CD4-positive, alpha-beta T cell (primary cell): Measurements from ENCODE around the gene HIP1. TPM values are rescaled to one million over a fixed set of nuclear protein-coding genes. Genes with fewer than 3 reads are reported as not detected.

Experiments
- ATAC-seq: fragments of 200-7000 bp; cut with Tn5 transposase; one replicate; pipeline ENCODE4 v1.10.0; 2022; ENCODE audit warnings: mild to moderate bottlenecking; ENCODE audit not compliant: poor library complexity
- CTCF ChIA-PET: fragments of 350-600 bp; sonication (Branson Sonifier 250); formaldehyde crosslinking; loops from one replicate; lab custom pipeline; 2021; ENCODE audit warnings: antibody characterized with exemption, inconsistent platforms; lab: Charles Lee
- POLR2A ChIA-PET: fragments of 350-600 bp; sonication (Branson Sonifier 250); formaldehyde crosslinking; loops from one replicate; lab custom pipeline; 2021; ENCODE audit warnings: antibody characterized with exemption, inconsistent platforms; lab: Charles Lee
- DNase-seq, 14 experiments: peaks; one replicate each; pipeline ENCODE4 v3.0.0-alpha.2; 2013 to 2020; ENCODE audit warnings: mixed read lengths in 2 of 14
- H3K27ac ChIP-seq, 2 donors: one replicate each; pipeline versions ENCODE4 v1.5.1 to v1.7.0; 2013; ENCODE audit warnings: low read length in 2 of 2, low read depth in 1 of 2, mild to moderate bottlenecking in 1 of 2
- H3K27me3 ChIP-seq, 2 experiments: 1 replicate in 1 of 2; 2 replicates in 1 of 2; pipeline versions ENCODE4 v1.6.1 to v1.7.0; 2013; ENCODE audit warnings: low read length in 2 of 2, control low read depth in 1 of 2, mild to moderate bottlenecking in 1 of 2, moderate library complexity in 1 of 2; ENCODE audit not compliant: insufficient read depth in 2 of 2, control insufficient read depth in 1 of 2
- H3K36me3 ChIP-seq: one replicate; pipeline ENCODE4 v1.6.1; 2013; ENCODE audit warnings: low read length, control low read depth; ENCODE audit not compliant: insufficient read depth
- H3K4me1 ChIP-seq: one replicate; pipeline ENCODE4 v1.6.1; 2013; ENCODE audit warnings: low read length, control low read depth; ENCODE audit not compliant: insufficient read depth
- H3K4me3 ChIP-seq: one replicate; pipeline ENCODE4 v1.5.1; 2013; ENCODE audit warnings: mild to moderate bottlenecking, low read length, moderate library complexity
- H3K9me3 ChIP-seq, 2 experiments: 1 replicate in 1 of 2; 2 replicates in 1 of 2; pipeline versions ENCODE4 v1.6.1 to v1.7.0; 2013; ENCODE audit warnings: low read length in 2 of 2, mild to moderate bottlenecking in 2 of 2, control low read depth in 1 of 2, moderate library complexity in 1 of 2; ENCODE audit not compliant: control insufficient read depth in 1 of 2, insufficient read depth in 1 of 2
- H3K27ac Mint-ChIP-seq: one replicate; pipeline ENCODE4 v1.8.0; 2020; ENCODE audit warnings: mixed read lengths
- H3K27me3 Mint-ChIP-seq: one replicate; pipeline ENCODE4 v1.8.0; 2021; ENCODE audit warnings: mixed read lengths
- H3K36me3 Mint-ChIP-seq: one replicate; pipeline ENCODE4 v1.8.0; 2021; ENCODE audit warnings: low read depth, mixed read lengths
- H3K4me1 Mint-ChIP-seq: one replicate; pipeline ENCODE4 v1.8.0; 2021; ENCODE audit warnings: low read depth, mixed read lengths
- H3K4me3 Mint-ChIP-seq: one replicate; pipeline ENCODE4 v1.8.0; 2020; ENCODE audit warnings: mild to moderate bottlenecking, mixed read lengths
- H3K9me3 Mint-ChIP-seq: one replicate; pipeline ENCODE4 v1.8.0; 2020; ENCODE audit warnings: mixed read lengths
- intact Hi-C, 2 experiments: fragments of 100-400 bp; cut with DNase I in 1 of 2; cut with micrococcal nuclease in 1 of 2; formaldehyde crosslinking; loops; one replicate each; pipeline versions ENCODE4 v1.15.1 to v1.9.0; 2023 to 2025; cut with DNase I, micrococcal nuclease
- total RNA-seq, 174 experiments: library from RNA in 2 of 174; stranded (reverse) in 2 of 174; gene quantifications; one replicate each; pipeline ENCODE4 v1.2.3 and lab custom pipeline; 2021 to 2026
- TF ChIP-seq, protein P1 (sequence below): fragments of 200-600 bp; IDR thresholded peaks from one replicate; pipeline ENCODE4 v1.8.0; 2022; ENCODE audit warnings: antibody characterized with exemption, mild to moderate bottlenecking

The HIP1 gene
- total RNA-seq, 2 experiments from 2014 or later, result 1.5 to 1.7 TPM

DNA sequence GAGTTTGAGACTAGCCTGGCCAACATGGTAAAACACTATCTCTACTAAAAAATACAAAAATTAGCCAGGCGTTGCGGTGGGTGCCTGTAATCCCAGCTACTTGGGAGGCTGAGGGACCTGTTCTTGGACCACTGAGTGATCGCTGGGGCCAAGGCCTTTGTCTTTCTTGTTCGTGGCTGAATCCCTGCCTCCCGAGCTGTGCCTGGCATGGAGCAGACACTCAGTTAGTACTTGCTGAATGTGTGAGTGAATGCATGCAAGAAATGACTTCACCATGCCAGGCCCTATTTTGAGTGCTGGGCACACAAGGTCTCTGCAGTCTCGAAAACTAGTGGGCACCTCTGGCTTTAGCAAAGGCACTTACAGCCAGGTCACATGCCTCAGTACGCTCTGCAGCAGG lies 85.1 kb downstream of the HIP1 start:
- ChIA-PET POLR2A (no interaction called here), CTCF (no interaction called here)
- Mint-ChIP-seq H3K9me3 (no peaks in the 10 kb centered on the region), H3K4me1 (no peaks in the 10 kb centered on the region), H3K27ac (no peak overlapping the region), H3K36me3 (no peaks in the 10 kb centered on the region), H3K4me3 (no peak overlapping the region), H3K27me3 (no peaks in the 10 kb centered on the region)
- TF ChIP-seq, protein P1, sequence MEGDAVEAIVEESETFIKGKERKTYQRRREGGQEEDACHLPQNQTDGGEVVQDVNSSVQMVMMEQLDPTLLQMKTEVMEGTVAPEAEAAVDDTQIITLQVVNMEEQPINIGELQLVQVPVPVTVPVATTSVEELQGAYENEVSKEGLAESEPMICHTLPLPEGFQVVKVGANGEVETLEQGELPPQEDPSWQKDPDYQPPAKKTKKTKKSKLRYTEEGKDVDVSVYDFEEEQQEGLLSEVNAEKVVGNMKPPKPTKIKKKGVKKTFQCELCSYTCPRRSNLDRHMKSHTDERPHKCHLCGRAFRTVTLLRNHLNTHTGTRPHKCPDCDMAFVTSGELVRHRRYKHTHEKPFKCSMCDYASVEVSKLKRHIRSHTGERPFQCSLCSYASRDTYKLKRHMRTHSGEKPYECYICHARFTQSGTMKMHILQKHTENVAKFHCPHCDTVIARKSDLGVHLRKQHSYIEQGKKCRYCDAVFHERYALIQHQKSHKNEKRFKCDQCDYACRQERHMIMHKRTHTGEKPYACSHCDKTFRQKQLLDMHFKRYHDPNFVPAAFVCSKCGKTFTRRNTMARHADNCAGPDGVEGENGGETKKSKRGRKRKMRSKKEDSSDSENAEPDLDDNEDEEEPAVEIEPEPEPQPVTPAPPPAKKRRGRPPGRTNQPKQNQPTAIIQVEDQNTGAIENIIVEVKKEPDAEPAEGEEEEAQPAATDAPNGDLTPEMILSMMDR, result no peak
- Histone ChIP-seq H3K27me3 (no peaks in the 10 kb centered on the region), H3K4me1 (no peaks in the 10 kb centered on the region), H3K4me3 (no peak overlapping the region), H3K9me3 (no peaks in the 10 kb centered on the region), H3K27ac (no peak overlapping the region), H3K36me3 (no peaks in the 10 kb centered on the region)
- intact Hi-C loops, result no loop called here
- no peak for DNase-seq
- ATAC-seq, result no peak

DNA sequence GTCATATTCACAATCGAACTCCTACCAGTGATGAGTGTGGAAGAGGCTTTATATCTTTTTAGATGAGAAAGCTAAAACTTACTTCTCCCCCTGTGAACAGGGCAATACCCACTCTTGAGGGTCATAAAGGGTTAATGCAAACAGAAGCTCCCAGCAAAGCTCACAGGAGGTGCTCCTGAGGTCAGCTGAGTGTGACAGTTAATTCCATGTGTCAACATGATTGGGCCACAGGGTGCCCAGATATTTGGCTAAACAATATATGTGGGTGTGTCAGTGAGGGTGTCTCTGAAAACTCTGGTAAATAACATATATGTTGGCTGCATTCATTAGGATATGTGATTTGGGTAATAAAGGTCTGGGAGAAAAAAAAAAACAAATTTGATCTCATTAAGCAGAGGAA lies 86.0 kb downstream of the HIP1 start:
- CTCF ChIA-PET, result no interaction called here
- Mint-ChIP-seq H3K9me3 (no peaks in the 10 kb centered on the region), H3K4me1 (no peaks in the 10 kb centered on the region), H3K27me3 (peaks cover 4% of the 10 kb centered on the region), H3K27ac (no peak overlapping the region), H3K4me3 (no peak overlapping the region), H3K36me3 (no peaks in the 10 kb centered on the region)
- TF ChIP-seq, protein P1, result no peak
- no peak overlapping the region for H3K4me3 ChIP-seq
- peaks cover 0 to 8% of the 10 kb centered on the region in 2 experiments for H3K9me3 ChIP-seq
- H3K27ac ChIP-seq, result no peak overlapping the region
- no peak for DNase-seq
- no peaks in the 10 kb centered on the region for H3K36me3 ChIP-seq
- no peak for ATAC-seq
- POLR2A ChIA-PET, result no interaction called here
- no peaks in the 10 kb centered on the region for H3K27me3 ChIP-seq
- H3K4me1 ChIP-seq, result no peaks in the 10 kb centered on the region
- intact Hi-C loops, result no loop called here

DNA sequence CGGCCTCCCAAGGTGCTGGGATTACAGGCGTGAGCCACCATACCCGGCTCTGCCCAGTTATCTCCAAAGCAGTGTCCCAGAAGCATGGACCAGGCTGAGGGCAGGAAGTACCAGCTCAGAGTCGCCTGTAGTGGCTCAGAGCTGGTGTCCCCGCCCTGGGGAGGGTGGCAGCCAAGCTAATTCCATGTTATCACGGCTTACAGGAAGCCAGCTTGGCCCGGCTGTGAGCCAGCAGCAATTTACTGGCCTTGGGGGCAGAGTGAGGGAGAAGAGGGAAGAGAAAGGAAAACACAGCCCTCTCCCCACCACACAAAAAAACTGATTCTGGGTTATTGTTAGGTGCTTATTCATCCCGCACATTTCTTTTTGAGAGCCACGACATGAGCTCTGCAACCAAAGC lies 88.1 kb downstream of the HIP1 start:
- TF ChIP-seq, protein P1, result no peak
- intact Hi-C loops, result no loop called here
- Histone ChIP-seq H3K36me3 (no peaks in the 10 kb centered on the region), H3K27me3 (no peaks in the 10 kb centered on the region), H3K4me3 (no peak overlapping the region), H3K9me3 (peaks cover 0 to 11% of the 10 kb centered on the region in 2 experiments), H3K4me1 (no peaks in the 10 kb centered on the region), H3K27ac (no peak overlapping the region)
- Mint-ChIP-seq H3K4me3 (no peak overlapping the region), H3K27me3 (peaks cover 4% of the 10 kb centered on the region), H3K9me3 (no peaks in the 10 kb centered on the region), H3K4me1 (no peaks in the 10 kb centered on the region), H3K27ac (no peak overlapping the region), H3K36me3 (no peaks in the 10 kb centered on the region)
- ATAC-seq (no peak), DNase-seq (no peak)
- ChIA-PET CTCF (no interaction called here), POLR2A (no interaction called here)
